GM18498 (cell line): ENCODE results near the gene NAMPT.
"Not testable (repeated sequence)": the region's sequence is repeated elsewhere in the genome, so short reads cannot be mapped to it uniquely, and the experiment has no call there.

ENCODE experiments used
- ATAC-seq: cut with Tn5 transposase; IDR thresholded peaks from one replicate; pipeline ENCODE4 v1.9.1; 2021; ENCODE audit warnings: mild to moderate bottlenecking, moderate library complexity; ENCODE audit not compliant: unreplicated experiment

NAMPT gene

GRCh38 chr7:106238830-106239229, 46.0 kb downstream of the NAMPT start:
- ATAC-seq, result no peak

GRCh38 chr7:106236065-106236464, 48.7 kb downstream of the NAMPT start:
- no peak for ATAC-seq

GRCh38 chr7:106234425-106234824, 50.4 kb downstream of the NAMPT start:
- no peak for ATAC-seq

GRCh38 chr7:106231856-106232490, 52.8 kb downstream of the NAMPT start:
- no peak for ATAC-seq

GRCh38 chr7:106225856-106226255, 58.9 kb downstream of the NAMPT start:
- ATAC-seq, result no peak

- ATAC-seq, result no peak
These were observed 60.0 kb downstream of the NAMPT start for GRCh38 chr7:106224797-106225196.

- ATAC-seq, result no peak
These were observed 61.6 kb downstream of the NAMPT start for GRCh38 chr7:106223156-106223555.

GRCh38 chr7:106222545-106222944, 62.2 kb downstream of the NAMPT start:
- ATAC-seq, result no peak

GRCh38 chr7:106220307-106220706, 64.5 kb downstream of the NAMPT start:
- ATAC-seq, result no peak

GRCh38 chr7:106219170-106219569, 65.6 kb downstream of the NAMPT start:
- ATAC-seq, result no peak

- ATAC-seq, result no peak
These were observed 66.2 kb downstream of the NAMPT start for GRCh38 chr7:106218546-106218945.

GRCh38 chr7:106216923-106217542, 67.8 kb downstream of the NAMPT start:
- no peak for ATAC-seq

GRCh38 chr7:106216517-106216922, 68.3 kb downstream of the NAMPT start:
- no peak for ATAC-seq

GRCh38 chr7:106215868-106216516, 68.8 kb downstream of the NAMPT start:
- ATAC-seq, result no peak

- ATAC-seq, result not testable (repeated sequence)
These were observed 75.8 kb downstream of the NAMPT start for GRCh38 chr7:106208944-106209343.

- no peak for ATAC-seq
These were observed 77.8 kb downstream of the NAMPT start for GRCh38 chr7:106206826-106207541.

GRCh38 chr7:106205621-106206222, 79.1 kb downstream of the NAMPT start:
- no peak for ATAC-seq

GRCh38 chr7:106203473-106203872, 81.3 kb downstream of the NAMPT start:
- no peak for ATAC-seq

GRCh38 chr7:106201164-106201563, 83.6 kb downstream of the NAMPT start:
- ATAC-seq, result no peak

- no peak for ATAC-seq
These were observed 84.9 kb downstream of the NAMPT start for GRCh38 chr7:106199813-106200364.

GRCh38 chr7:106199024-106199423, 85.8 kb downstream of the NAMPT start:
- ATAC-seq, result no peak
